Femur (tissue), 1 donor: ENCODE results near the gene USP25.

Source experiments
- DNase-seq: peaks from one replicate; pipeline ENCODE4 v3.0.0-alpha.2; 2017

USP25 gene

DNA sequence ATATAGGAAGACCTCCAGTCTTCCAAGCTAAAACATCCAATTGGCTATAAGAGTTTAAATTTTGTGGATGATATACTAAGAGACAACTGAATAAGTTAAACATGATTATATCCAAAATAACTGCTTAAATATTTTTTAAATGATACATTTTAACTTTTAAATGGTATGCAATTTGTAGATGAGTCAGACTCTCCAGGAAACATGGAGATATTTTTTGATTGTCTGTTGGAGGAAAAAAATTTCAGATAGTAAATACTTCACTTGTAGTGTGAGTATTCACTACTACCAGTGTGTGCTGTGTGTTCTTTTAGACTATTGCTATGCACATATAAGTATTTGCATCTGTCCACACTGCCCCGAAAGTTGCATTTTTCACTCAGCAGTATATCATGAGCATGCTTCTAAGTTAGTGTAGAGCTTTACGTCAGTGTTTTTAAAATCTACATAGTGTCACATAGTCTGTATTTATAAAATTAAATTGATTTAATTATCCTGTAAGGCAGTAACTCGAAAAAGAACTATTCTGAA is 91.1 kb downstream of the USP25 start:
- no peak for DNase-seq

- no peak for DNase-seq
These were observed 93.8 kb downstream of the USP25 start for GRCh38 chr21:15823486-15824150.

- DNase-seq = no peak
These were observed 95.9 kb downstream of the USP25 start for GRCh38 chr21:15825700-15826099.

GRCh38 chr21:15826147-15826780 is 96.5 kb downstream of the USP25 start:
- DNase-seq = no peak

DNA sequence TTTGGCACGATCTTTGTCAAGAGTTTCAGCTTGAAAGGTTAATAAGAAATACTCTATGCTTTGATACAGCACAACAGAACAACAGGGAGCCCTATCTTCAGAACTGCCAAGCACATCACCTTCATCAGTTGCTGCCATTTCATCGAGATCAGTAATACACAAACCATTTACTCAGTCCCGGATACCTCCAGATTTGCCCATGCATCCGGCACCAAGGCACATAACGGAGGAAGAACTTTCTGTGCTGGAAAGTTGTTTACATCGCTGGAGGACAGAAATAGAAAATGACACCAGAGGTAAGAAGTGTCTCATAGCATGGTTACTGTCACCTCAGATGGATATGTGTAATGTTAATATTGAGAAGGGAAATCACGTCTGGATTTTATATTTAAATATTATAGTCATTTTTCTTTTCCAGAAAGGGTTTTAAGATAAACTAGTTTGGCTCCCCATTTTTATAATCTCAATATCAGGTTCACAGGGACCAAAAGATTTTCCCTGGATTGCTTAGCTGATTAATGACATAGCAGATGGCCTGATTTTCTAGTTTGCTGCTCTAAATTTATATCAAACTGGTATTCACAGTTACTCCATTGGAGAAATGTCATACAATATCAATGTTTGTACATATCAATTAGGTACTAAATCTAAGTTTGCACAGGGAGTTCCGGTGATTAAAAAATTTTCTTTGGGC is 97.3 kb downstream of the USP25 start:
- no peak for DNase-seq

GRCh38 chr21:15831497-15831896 is 101.7 kb downstream of the USP25 start:
- no peak for DNase-seq

- no peak for DNase-seq
These were observed 107.9 kb downstream of the USP25 start for GRCh38 chr21:15837645-15838044.

DNA sequence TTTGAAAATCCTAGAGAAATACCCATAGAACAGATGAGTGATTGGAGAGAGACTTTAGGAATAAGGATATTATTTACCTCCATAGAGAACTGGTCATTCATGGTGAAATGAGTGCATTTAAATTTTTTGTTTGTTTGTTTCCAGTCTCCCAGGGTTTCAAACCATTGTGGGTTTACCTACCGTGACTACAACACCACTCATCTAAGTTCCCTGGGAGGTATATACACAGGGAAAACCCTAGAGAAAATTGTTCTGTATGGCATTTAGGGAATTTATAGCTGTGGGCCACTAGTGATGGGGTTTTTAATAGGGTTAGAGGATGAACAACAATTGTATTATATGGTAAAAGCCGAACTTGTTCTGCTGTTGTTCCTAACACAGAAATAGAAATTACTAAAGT is 109.2 kb downstream of the USP25 start:
- DNase-seq = no peak

DNA sequence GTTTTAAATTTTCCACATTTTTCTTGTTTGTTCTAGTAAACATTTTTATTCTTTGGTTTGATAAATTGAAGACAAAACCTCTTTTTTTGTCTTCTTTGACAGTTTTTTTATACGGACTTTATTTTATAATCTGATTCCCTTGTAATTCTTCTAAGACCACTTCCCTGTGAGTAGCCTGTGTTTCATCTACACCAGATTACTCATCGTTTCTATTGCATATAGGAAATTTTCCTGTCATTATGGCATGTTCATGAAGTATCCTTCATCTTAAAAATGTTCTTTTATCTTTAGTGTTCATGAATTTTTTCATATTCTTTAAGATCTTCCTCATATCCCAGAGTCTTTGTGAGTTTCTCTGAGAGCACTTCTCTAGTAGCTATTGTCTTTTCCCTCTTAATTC is 109.8 kb downstream of the USP25 start:
- no peak for DNase-seq

DNA sequence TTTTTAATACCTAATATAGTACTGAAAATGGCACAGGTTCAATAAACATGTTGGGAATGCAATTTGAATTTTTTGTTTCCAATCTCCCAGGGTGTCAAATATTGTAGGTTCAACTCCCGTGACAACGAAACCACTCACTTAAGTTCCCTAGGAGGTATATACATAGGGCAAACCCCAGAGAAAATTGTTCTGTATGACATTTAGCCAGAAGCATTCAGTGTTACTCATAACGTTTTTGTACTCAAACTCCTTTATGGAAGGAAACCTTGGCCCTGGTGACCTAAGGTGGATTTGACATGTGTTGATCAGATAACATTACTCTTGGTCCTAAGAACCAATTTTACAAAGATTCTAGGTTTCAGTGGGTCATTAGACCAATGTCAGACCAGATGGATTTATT is 110.6 kb downstream of the USP25 start:
- no peak for DNase-seq

DNA sequence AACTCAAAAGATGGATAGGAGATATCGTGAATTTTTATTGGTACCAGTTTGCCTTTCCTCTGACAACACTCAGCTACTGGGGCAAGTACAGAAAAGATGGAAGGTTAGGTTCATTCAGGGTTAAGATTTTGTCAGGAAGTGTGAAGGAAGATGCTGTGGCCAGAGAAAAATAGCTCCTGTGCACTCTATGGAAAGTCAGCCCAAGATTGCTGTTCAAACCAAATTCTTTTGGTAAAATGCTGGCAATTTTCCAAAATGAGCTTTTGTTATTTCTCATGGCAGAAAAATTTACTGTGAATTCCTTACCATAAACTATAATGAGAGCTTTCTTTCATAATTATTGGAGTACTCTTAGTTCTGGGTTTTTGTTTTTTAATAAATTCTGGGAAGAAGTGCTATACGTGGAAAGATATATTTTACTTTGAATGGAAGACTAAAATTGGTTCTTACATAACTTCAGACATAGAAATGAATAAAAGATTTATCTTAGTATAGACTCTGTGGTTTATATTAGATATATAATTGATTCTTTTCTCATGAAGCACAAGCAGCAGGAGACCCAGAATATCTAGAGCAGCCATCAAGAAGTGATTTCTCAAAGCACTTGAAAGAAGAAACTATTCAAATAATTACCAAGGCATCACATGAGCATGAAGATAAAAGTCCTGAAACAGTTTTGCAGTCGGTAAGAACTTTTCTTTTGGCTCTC is 112.2 kb downstream of the USP25 start:
- DNase-seq = no peak

DNA sequence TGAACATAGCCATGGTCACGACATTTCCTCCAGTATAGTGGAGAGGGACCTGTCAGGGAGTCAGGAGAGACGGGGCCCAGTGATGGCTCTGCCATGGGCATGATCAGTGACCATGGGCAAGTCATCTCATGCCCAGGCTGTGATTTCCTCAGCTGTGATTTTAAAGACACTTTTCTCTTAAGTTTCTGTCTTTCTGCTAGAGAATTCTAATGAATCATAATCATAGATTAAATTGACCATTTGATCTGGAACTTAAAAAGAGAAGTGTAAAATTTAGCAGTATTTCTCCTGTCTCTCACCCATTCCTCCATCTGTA is 112.7 kb downstream of the USP25 start:
- DNase-seq = no peak

DNA sequence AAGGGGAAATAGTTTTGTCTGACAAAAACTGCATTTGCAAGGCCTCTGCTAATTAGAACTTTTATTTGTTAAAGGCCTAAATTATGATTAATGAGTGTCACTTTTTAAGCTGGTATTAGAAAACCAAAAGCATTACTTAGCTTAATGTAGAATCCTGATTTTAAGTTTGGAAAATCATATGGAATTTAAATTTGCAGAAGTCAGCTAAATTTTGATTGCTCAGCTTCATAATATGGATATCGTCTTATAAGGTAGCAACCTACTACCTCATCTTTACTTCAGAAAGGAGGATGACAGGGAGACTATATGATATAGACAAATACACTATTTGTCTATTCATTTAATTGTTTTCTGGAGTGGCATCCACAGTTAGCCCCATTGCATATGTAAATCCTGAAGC is 114.0 kb downstream of the USP25 start:
- DNase-seq = no peak

DNA sequence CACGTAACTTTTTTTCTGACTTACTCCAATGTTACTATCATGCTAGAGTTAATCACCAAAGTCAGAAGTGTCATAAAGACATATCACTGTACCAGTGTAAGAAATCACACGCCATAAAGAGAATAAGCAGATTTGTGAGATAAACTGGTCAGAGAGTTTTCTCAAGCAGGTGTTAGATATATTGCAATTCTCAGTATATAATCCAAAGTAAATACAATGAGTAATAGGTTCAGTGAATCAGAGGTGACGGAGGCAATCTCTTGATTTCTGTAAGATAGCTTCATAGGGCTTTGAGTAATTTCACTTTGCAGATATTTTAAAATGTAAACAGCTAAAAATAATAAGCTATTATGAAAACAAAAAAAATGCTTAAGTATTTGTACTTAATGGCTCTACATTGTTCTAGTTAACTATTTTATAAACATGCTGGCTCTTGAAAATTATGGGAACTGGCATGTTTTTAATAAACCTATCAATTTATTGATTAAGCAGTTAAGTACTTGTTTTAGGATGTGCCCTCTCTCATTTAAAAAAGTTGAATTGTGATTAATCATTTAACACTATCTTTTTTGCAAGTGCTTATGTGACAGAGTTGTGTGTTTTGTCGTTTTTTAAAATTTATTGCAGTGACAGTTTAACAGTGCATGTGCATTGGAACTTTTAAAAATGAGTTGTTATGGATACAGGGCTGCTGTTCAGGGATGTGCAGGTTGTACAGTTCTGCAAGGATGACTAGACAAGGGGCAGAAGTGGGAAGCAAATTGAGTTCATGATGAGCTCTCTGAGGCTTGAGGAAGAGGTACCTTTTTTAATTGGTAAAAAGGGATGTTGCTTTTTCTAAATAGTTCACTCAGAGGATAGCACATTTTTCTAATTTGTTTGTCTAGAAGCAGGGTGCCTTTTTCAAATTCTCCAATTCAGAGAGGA is 119.1 kb downstream of the USP25 start:
- DNase-seq = no peak

DNA sequence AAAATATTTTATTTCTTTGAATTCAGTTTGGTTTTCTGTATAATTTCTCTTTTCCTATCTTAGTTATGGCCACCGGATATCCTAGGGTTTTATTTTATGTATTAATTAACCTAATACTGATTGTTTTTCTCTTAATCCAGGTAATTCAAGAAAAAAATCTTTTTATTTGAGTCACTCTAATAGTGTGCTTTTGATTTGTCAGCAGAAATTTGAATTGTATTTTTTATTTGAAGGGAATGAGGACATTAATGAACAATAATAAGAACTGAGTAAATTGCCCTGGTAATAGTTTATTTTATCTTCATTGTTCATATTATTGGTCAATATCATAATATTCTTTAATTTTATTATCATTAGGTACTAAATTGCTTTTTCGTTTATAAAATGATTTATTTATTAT is 120.1 kb downstream of the USP25 start:
- no peak for DNase-seq

DNA sequence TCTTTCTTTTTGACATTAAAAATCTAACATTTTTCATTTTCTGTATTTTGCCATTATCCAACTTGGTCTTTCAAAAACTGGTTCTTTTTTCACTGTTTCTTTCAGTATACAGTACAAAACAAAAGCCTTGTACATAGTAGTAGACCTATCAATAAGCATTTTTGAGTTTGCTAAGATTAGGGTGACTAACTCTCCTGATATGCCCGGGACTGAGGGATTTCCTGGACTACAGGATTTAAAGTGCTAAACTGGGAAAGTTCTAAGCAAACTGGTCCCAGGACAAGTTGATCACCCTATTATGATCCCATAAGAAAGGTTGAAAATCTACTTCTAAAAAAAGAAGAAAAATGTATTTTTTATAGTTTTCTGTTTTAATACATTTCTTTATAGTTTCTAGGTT is 120.9 kb downstream of the USP25 start:
- no peak for DNase-seq

DNA sequence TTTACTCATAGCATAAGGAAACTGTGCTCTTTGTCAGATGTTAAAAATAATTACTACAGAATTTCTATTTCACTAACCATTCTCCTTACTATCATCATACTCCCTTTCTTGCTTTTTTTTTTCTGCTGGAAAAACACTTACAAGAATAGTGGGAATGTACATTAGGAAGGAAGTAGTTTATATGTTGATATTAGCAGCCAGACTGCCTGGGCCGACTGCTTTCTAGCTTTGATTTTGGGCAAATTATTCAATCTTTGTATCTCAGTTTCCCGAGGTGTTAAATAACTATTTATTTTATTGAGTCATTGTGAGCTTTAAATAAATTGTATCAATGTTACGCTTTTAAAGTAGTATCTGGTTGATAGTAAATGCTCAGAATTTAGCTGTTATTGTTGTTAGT is 122.4 kb downstream of the USP25 start:
- DNase-seq = no peak

GRCh38 chr21:15853126-15853525 is 123.3 kb downstream of the USP25 start:
- DNase-seq = no peak

DNA sequence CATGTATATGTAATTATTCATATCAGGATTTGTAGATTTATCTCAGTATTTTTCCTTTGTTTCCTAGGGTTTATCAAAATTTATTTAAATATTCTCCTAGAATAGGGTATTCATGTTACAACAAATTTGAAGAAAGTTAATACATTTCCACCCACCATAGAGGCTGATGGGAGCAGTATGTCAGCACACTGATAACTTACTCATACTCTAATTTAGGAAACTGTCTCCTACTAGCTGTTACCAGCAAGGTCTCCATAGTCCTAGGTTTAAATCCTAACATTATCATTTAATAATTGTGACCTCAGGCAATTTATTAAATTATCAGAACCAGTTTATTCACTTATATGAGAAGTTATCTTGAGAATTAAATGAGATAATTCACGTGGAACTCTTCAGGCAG is 127.0 kb downstream of the USP25 start:
- DNase-seq = no peak

GRCh38 chr21:15857740-15858139 is 128.0 kb downstream of the USP25 start:
- DNase-seq = no peak

DNA sequence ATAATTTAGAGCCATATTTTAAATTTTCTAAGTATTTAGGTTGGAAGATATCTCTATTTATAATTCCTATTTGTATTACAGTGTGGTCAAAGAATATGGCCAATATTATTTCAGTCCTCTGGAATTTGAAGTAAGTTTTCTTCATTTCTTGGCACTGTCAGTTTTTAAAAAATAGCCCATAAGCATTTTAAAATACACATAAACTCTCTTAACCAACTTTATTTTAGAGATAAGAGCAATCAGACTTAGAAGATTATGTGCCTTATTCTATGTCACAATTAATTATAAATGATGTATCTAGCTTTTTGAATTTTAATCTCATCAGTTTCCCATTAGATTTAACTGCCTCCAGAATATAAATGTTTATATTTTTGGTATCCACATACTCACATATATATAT is 130.8 kb downstream of the USP25 start:
- DNase-seq = no peak

DNA sequence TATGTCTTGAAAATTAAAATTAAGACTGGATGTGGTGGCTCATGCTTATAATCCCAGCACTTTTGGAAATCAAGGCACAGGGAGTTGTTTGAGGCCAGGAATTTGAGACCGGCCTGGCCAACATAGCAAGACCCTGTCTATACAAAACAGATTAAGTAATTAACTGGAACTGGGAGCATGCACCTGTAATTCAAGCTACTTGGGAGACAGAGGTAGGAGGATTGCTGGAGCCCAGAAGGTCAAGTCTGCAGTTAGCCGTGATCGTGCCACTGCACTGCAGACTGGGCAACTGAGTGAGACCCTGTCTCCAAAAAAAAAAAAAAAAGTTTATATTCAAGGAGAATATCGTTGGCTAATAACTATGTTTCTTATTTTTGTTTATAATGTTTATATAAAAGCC is 139.2 kb downstream of the USP25 start:
- DNase-seq = no peak

DNA sequence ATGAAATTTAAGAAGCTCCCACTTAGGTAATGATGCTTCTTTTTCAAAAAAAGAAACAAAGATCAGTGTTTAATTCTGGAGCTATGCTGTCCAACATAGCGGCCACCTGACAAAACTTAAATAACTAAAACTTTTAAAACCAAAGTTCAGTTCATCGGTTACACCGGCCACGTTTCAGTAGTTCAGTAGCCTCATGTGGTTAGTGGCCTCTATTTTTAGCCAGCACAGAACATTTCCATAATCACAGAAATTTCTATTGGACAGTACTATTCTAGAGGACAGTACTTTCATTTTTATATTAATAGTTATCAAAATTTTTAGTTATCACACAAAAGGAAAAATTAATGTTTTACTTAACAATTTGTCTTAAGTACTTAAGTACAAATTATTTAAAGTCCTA is 141.0 kb downstream of the USP25 start:
- no peak for DNase-seq
